WTC11 (cell line): ENCODE data around the gene CNTNAP2. TPM values are rescaled to one million over a fixed set of nuclear protein-coding genes. Genes with fewer than 3 reads are reported as not detected.

Experiments used
- ATAC-seq: fragments of 200-7000 bp; cut with Tn5 transposase; 2 replicates; pipeline ENCODE4 v1.10.0; 2021; ENCODE audit warnings: mild to moderate bottlenecking, moderate library complexity
- CTCF ChIA-PET: fragments of 300-600 bp; sonication (Branson Sonifier 250); formaldehyde crosslinking; loops from one replicate; lab custom pipeline; 2021; ENCODE audit warnings: antibody characterized with exemption; lab: Charles Lee
- POLR2A ChIA-PET: fragments of 350-600 bp; sonication (Branson Sonifier 250); formaldehyde crosslinking; loops from one replicate; lab custom pipeline; 2021; ENCODE audit warnings: antibody characterized with exemption; lab: Charles Lee
- DNase-seq: peaks from one replicate; pipeline ENCODE4 v3.0.0; 2021; ENCODE audit warnings: low spot score
- H3K27ac Mint-ChIP-seq: 2 replicates; pipeline ENCODE4 v1.8.0; 2021; ENCODE audit warnings: mixed read lengths
- H3K27me3 Mint-ChIP-seq: 2 replicates; pipeline ENCODE4 v1.8.0; 2021; ENCODE audit warnings: low read depth, mild to moderate bottlenecking, moderate library complexity, mixed read lengths
- H3K36me3 Mint-ChIP-seq: 2 replicates; pipeline ENCODE4 v1.8.0; 2021; ENCODE audit warnings: mixed read lengths
- H3K4me1 Mint-ChIP-seq: 2 replicates; pipeline ENCODE4 v1.8.0; 2022; ENCODE audit warnings: mixed read lengths
- H3K4me3 Mint-ChIP-seq: 2 replicates; pipeline ENCODE4 v1.8.0; 2021; ENCODE audit warnings: mild to moderate bottlenecking, moderate library complexity, mixed read lengths
- H3K9me3 Mint-ChIP-seq: 2 replicates; pipeline ENCODE4 v1.8.0; 2021; ENCODE audit warnings: mixed read lengths
- GTF2I ChIP-seq: fragments of 250-450 bp; sonication (Bioruptor Pico); conservative IDR thresholded peaks from 2 replicates; pipeline ENCODE4 v1.4.0; 2021; ENCODE audit warnings: mild to moderate bottlenecking
- JAZF1 ChIP-seq: fragments of 250-450 bp; sonication (Bioruptor Pico); IDR thresholded peaks from 2 replicates; pipeline ENCODE4 v1.9.0; 2021; ENCODE audit warnings: moderate library complexity, mild to moderate bottlenecking, inconsistent platforms
- NFATC4 ChIP-seq: fragments of 250-450 bp; sonication (Bioruptor Pico); IDR thresholded peaks from 2 replicates; pipeline ENCODE4 v1.9.0; 2021; ENCODE audit warnings: mild to moderate bottlenecking
- OVOL2 ChIP-seq: fragments of 250-450 bp; sonication (Bioruptor Pico); IDR thresholded peaks from 2 replicates; pipeline ENCODE4 v1.9.0; 2021; ENCODE audit warnings: mild to moderate bottlenecking, borderline replicate concordance
- RELA ChIP-seq: sonication (generic); formaldehyde crosslinking; IDR thresholded peaks from 2 replicates; pipeline ENCODE4 v1.8.1; 2022; ENCODE audit warnings: missing genetic modification reagents, mild to moderate bottlenecking, borderline replicate concordance
- SMAD3 ChIP-seq: sonication (generic); formaldehyde crosslinking; IDR thresholded peaks from 2 replicates; pipeline ENCODE4 v1.8.0; 2022; ENCODE audit warnings: missing genetic modification reagents, mild to moderate bottlenecking, borderline replicate concordance
- TEAD4 ChIP-seq: sonication (generic); formaldehyde crosslinking; IDR thresholded peaks from 2 replicates; pipeline ENCODE4 v1.8.0; 2022; ENCODE audit warnings: mild to moderate bottlenecking, missing genetic modification reagents
- total RNA-seq: library from RNA; stranded (reverse); gene quantifications from 3 replicates; pipeline ENCODE4 v1.2.3, GENCODE V29; 2021
- TF ChIP-seq, protein P1 (sequence below): sonication (generic); formaldehyde crosslinking; IDR thresholded peaks from 2 replicates; pipeline ENCODE4 v1.8.0; 2023; ENCODE audit warnings: missing genetic modification reagents
- TF ChIP-seq, protein P2 (sequence below): sonication (generic); formaldehyde crosslinking; IDR thresholded peaks from 2 replicates; pipeline ENCODE4 v1.8.1; 2023; ENCODE audit warnings: mild to moderate bottlenecking, moderate library complexity, missing genetic modification reagents
- TF ChIP-seq, protein P3 (sequence below): sonication (generic); formaldehyde crosslinking; IDR thresholded peaks from 2 replicates; pipeline ENCODE4 v1.8.1; 2022; ENCODE audit warnings: mild to moderate bottlenecking, missing genetic modification reagents, moderate library complexity, borderline replicate concordance
- TF ChIP-seq, protein P4 (sequence below): sonication (generic); formaldehyde crosslinking; IDR thresholded peaks from 2 replicates; pipeline ENCODE4 v1.8.0; 2022; ENCODE audit warnings: mild to moderate bottlenecking, missing genetic modification reagents
- TF ChIP-seq, protein P5 (sequence below): sonication (generic); formaldehyde crosslinking; IDR thresholded peaks from 2 replicates; pipeline ENCODE4 v1.8.1; 2023; ENCODE audit warnings: mild to moderate bottlenecking, missing genetic modification reagents, moderate library complexity
- TF ChIP-seq, protein P6 (sequence below): sonication (generic); formaldehyde crosslinking; IDR thresholded peaks from 2 replicates; pipeline ENCODE4 v1.8.0; 2023; ENCODE audit warnings: mild to moderate bottlenecking, missing genetic modification reagents

Gene CNTNAP2
- total RNA-seq, 1 experiment from 2014 or later, result 63.8 TPM

DNA sequence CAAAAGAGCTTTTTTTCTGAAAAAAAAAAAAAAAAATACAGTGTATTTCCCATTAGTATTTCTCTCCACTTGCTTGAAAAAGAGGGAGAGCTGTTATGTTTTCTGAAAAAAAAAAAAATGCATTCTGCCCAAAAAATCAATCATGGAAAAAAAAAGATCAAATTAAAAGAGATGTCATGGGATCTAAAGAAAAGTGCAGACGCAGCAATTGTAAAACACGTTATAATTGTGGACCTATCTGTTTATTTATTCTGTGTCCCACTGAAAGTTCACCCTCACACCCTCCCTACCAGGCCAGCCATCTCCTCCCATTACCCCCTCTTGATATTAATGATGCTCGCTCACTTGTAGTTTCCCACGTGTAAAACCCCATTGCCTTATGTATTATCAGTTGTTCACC is 1800.0 kb downstream of the CNTNAP2 start:
- Mint-ChIP-seq H3K4me1 (peaks cover 17% of the 10 kb centered on the region), H3K9me3 (no peaks in the 10 kb centered on the region), H3K4me3 (no peak overlapping the region), H3K27ac (no peak overlapping the region), H3K27me3 (no peaks in the 10 kb centered on the region), H3K36me3 (no peaks in the 10 kb centered on the region)
- DNase-seq, result no peak
- ChIA-PET POLR2A (no interaction called here), CTCF (interaction anchor here (0.6 to 2.8 kb wide), 6 partner anchors 9 to 667 kb away, joined by 3 to 11 read pairs (median 5); no protein-coding TSS in a partner anchor)
- no peak for TF ChIP-seq OVOL2 (CRISPR knock-in tag)
- TF ChIP-seq GTF2I, result no peak
- no peak for ATAC-seq

DNA sequence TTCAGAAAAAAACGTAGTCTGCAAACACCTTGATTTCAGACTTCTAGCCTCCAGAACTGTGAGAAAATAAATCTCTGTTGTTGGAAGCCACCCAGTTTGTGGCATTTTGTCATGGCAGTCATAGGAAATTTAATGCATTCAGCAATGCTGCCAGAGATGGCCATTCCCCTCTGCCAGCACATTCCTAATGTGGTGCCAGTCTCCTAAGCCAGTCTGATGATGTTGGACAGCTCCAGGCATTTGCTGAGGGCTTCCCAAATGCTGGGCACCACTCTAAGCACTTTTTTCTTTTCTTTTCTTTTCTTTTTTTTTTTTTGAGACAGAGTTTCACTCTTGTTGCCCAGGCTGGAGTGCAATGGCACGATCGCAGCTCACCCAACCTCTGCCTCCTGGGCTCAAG is 1807.2 kb downstream of the CNTNAP2 start:
- Mint-ChIP-seq H3K36me3 (no peaks in the 10 kb centered on the region), H3K9me3 (peaks cover 9% of the 10 kb centered on the region)
- POLR2A ChIA-PET, result no interaction called here
- TF ChIP-seq JAZF1 (CRISPR knock-in tag) (no peak), TEAD4 (CRISPR knock-in tag) (no peak), NFATC4 (CRISPR knock-in tag) (no peak), RELA (CRISPR knock-in tag) (no peak)
- TF ChIP-seq, protein P1, sequence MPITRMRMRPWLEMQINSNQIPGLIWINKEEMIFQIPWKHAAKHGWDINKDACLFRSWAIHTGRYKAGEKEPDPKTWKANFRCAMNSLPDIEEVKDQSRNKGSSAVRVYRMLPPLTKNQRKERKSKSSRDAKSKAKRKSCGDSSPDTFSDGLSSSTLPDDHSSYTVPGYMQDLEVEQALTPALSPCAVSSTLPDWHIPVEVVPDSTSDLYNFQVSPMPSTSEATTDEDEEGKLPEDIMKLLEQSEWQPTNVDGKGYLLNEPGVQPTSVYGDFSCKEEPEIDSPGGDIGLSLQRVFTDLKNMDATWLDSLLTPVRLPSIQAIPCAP, result no peak
- TF ChIP-seq, all 79 proteins: peak for 0
- Mint-ChIP-seq H3K4me3 (no peak overlapping the region), H3K27me3 (no peaks in the 10 kb centered on the region), H3K27ac (no peak overlapping the region), H3K4me1 (no peaks in the 10 kb centered on the region)
- ATAC-seq (no peak), DNase-seq (no peak)
- CTCF ChIA-PET, result no interaction called here

DNA sequence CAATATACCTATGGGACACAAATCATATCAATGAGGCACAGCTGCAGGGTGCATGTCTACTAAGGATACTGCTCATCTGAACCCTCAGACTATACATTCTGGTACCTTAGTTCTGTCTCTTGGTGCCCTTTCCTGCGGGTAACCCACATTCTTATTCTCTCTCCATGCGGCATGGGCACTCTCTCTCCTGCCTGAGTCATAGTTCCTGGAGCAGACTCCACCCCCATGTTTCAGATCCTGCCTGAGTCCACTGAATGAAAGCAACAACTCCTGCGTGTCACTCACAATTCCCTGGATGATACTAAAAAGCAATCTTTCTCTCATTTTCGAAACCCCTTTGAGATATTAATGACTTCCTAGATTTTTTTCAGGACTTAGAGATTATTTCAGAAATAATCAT is 1820.8 kb downstream of the CNTNAP2 start:
- Mint-ChIP-seq H3K27me3 (no peaks in the 10 kb centered on the region), H3K4me3 (no peak overlapping the region), H3K9me3 (peaks cover 11% of the 10 kb centered on the region), H3K27ac (no peak overlapping the region), H3K36me3 (no peaks in the 10 kb centered on the region), H3K4me1 (no peaks in the 10 kb centered on the region)
- ATAC-seq, result no peak
- POLR2A ChIA-PET, result no interaction called here
- CTCF ChIA-PET, result no interaction called here
- DNase-seq, result no peak
- TF ChIP-seq, protein P2, sequence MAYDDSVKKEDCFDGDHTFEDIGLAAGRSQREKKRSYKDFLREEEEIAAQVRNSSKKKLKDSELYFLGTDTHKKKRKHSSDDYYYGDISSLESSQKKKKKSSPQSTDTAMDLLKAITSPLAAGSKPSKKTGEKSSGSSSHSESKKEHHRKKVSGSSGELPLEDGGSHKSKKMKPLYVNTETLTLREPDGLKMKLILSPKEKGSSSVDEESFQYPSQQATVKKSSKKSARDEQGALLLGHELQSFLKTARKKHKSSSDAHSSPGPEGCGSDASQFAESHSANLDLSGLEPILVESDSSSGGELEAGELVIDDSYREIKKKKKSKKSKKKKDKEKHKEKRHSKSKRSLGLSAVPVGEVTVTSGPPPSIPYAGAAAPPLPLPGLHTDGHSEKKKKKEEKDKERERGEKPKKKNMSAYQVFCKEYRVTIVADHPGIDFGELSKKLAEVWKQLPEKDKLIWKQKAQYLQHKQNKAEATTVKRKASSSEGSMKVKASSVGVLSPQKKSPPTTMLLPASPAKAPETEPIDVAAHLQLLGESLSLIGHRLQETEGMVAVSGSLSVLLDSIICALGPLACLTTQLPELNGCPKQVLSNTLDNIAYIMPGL (CRISPR knock-in tag), result no peak
- TF ChIP-seq, protein P3, sequence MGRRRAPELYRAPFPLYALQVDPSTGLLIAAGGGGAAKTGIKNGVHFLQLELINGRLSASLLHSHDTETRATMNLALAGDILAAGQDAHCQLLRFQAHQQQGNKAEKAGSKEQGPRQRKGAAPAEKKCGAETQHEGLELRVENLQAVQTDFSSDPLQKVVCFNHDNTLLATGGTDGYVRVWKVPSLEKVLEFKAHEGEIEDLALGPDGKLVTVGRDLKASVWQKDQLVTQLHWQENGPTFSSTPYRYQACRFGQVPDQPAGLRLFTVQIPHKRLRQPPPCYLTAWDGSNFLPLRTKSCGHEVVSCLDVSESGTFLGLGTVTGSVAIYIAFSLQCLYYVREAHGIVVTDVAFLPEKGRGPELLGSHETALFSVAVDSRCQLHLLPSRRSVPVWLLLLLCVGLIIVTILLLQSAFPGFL (CRISPR knock-in tag), result no peak
- TF ChIP-seq, protein P4, sequence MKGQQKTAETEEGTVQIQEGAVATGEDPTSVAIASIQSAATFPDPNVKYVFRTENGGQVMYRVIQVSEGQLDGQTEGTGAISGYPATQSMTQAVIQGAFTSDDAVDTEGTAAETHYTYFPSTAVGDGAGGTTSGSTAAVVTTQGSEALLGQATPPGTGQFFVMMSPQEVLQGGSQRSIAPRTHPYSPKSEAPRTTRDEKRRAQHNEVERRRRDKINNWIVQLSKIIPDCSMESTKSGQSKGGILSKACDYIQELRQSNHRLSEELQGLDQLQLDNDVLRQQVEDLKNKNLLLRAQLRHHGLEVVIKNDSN, result no peak
- no peak for TF ChIP-seq SMAD3 (CRISPR knock-in tag)
- TF ChIP-seq, protein P5, sequence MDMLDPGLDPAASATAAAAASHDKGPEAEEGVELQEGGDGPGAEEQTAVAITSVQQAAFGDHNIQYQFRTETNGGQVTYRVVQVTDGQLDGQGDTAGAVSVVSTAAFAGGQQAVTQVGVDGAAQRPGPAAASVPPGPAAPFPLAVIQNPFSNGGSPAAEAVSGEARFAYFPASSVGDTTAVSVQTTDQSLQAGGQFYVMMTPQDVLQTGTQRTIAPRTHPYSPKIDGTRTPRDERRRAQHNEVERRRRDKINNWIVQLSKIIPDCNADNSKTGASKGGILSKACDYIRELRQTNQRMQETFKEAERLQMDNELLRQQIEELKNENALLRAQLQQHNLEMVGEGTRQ (CRISPR knock-in tag), result no peak
- TF ChIP-seq, protein P6, sequence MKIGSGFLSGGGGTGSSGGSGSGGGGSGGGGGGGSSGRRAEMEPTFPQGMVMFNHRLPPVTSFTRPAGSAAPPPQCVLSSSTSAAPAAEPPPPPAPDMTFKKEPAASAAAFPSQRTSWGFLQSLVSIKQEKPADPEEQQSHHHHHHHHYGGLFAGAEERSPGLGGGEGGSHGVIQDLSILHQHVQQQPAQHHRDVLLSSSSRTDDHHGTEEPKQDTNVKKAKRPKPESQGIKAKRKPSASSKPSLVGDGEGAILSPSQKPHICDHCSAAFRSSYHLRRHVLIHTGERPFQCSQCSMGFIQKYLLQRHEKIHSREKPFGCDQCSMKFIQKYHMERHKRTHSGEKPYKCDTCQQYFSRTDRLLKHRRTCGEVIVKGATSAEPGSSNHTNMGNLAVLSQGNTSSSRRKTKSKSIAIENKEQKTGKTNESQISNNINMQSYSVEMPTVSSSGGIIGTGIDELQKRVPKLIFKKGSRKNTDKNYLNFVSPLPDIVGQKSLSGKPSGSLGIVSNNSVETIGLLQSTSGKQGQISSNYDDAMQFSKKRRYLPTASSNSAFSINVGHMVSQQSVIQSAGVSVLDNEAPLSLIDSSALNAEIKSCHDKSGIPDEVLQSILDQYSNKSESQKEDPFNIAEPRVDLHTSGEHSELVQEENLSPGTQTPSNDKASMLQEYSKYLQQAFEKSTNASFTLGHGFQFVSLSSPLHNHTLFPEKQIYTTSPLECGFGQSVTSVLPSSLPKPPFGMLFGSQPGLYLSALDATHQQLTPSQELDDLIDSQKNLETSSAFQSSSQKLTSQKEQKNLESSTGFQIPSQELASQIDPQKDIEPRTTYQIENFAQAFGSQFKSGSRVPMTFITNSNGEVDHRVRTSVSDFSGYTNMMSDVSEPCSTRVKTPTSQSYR (CRISPR knock-in tag), result no peak
